HepG2 (cell line): Measurements from ENCODE around the gene DTD2. TPM values are rescaled to one million over a fixed set of nuclear protein-coding genes. Genes with fewer than 3 reads are reported as not detected.

ENCODE experiments used
- CERS6 ChIP-seq: sonication (generic); formaldehyde crosslinking; IDR thresholded peaks from 2 replicates; pipeline ENCODE4 v1.5.0; 2020; ENCODE audit warnings: missing genetic modification reagents
- FOXK1 ChIP-seq: sonication (generic); formaldehyde crosslinking; IDR thresholded peaks from 2 replicates; pipeline ENCODE4 v1.4.0; 2020; ENCODE audit warnings: low read depth, missing genetic modification reagents, borderline replicate concordance
- FOXO4 ChIP-seq: sonication (generic); formaldehyde crosslinking; conservative IDR thresholded peaks from 2 replicates; pipeline ENCODE4 v1.8.1; 2023; ENCODE audit warnings: missing genetic modification reagents
- MAFF ChIP-seq: IDR thresholded peaks from 2 replicates; pipeline ENCODE4 v1.6.1; 2011; ENCODE audit warnings: low read depth, low read length, improper control_type of control experiment
- NR3C1 ChIP-seq: sonication (generic); formaldehyde crosslinking; IDR thresholded peaks from 2 replicates; pipeline ENCODE4 v1.4.0; 2020; ENCODE audit warnings: missing genetic modification reagents
- POLR2G ChIP-seq: fragments of 200-400 bp; formaldehyde crosslinking; IDR thresholded peaks from 2 replicates; pipeline ENCODE4 v1.6.1; 2018; ENCODE audit warnings: mild to moderate bottlenecking, low read depth, low read length, moderate library complexity
- PRDM15 ChIP-seq: sonication (generic); formaldehyde crosslinking; IDR thresholded peaks from 2 replicates; pipeline ENCODE4 v1.4.0; 2020; ENCODE audit warnings: missing genetic modification reagents
- RCOR2 ChIP-seq: IDR thresholded peaks from 2 replicates; pipeline ENCODE4 v1.6.1; 2016; ENCODE audit warnings: missing biosample characterization, missing genetic modification reagents
- RFXAP ChIP-seq: sonication (generic); formaldehyde crosslinking; IDR thresholded peaks from 2 replicates; pipeline ENCODE4 v1.4.0; 2020; ENCODE audit warnings: missing genetic modification reagents, borderline replicate concordance
- SKI ChIP-seq: fragments of 450-650 bp; IDR thresholded peaks from one replicate; pipeline ENCODE4 v1.6.1; 2018; ENCODE audit warnings: mild to moderate bottlenecking; ENCODE audit not compliant: partially characterized antibody
- TGIF2 ChIP-seq: IDR thresholded peaks from 2 replicates; pipeline ENCODE4 v1.6.1; 2016; ENCODE audit warnings: control low read depth, missing compliant biosample characterization
- THRA ChIP-seq: sonication (generic); formaldehyde crosslinking; IDR thresholded peaks from 2 replicates; pipeline ENCODE4 v1.4.0; 2020; ENCODE audit warnings: missing genetic modification reagents, borderline replicate concordance
- ZNF292 ChIP-seq: sonication (generic); formaldehyde crosslinking; IDR thresholded peaks from 2 replicates; pipeline ENCODE4 v1.8.1; 2022; ENCODE audit warnings: mild to moderate bottlenecking, low read depth, missing genetic modification reagents, borderline replicate concordance
- ZNF543 ChIP-seq: sonication (generic); formaldehyde crosslinking; IDR thresholded peaks from 2 replicates; pipeline ENCODE4 v1.4.0; 2020; ENCODE audit warnings: mild to moderate bottlenecking, missing genetic modification reagents
- ZNF839 ChIP-seq: sonication (generic); formaldehyde crosslinking; IDR thresholded peaks from 2 replicates; pipeline ENCODE4 v1.4.0; 2020; ENCODE audit warnings: missing genetic modification reagents, mild to moderate bottlenecking, borderline replicate concordance
- ZNF841 ChIP-seq: sonication (generic); formaldehyde crosslinking; IDR thresholded peaks from 2 replicates; pipeline ENCODE4 v1.8.1; 2023; ENCODE audit warnings: missing genetic modification reagents, borderline replicate concordance
- polyA plus RNA-seq, 8 experiments: library from polyadenylated mRNA; depleted of rRNA in 3 of 8; stranded (reverse) in 7 of 8; unstranded in 1 of 8; fragments of >200 nt; fragmentation: Illumina TruSeq in 4 of 8; extraction: Trizol in 4 of 8; gene quantifications; 2 replicates each; pipeline versions ENCODE4 v1.2.1 to v1.2.3, GENCODE V29; 2011 to 2016; ENCODE audit warnings: low read depth in 4 of 8, missing spikeins in 1 of 8, mixed read lengths in 1 of 8; ENCODE audit not compliant: insufficient read depth in 1 of 8
- total RNA-seq, 5 experiments: library from RNA; depleted of rRNA; stranded (reverse); fragments of >200 nt; fragmentation: Illumina TruSeq; extraction: Trizol; gene quantifications; 2 replicates each; pipeline ENCODE4 v1.2.3, GENCODE V29; 2016; ENCODE audit warnings: low read depth in 1 of 5
- TF ChIP-seq, protein P1 (sequence below), 2 experiments: sonication (generic) in 1 of 2; formaldehyde crosslinking in 1 of 2; IDR thresholded peaks; 2 replicates each; pipeline versions ENCODE4 v1.4.0 to v1.6.1; 2016 to 2020; ENCODE audit warnings: borderline replicate concordance in 1 of 2, low read depth in 1 of 2, mild to moderate bottlenecking in 1 of 2, missing genetic modification reagents in 1 of 2

Gene DTD2
- total and polyA plus RNA-seq, 2 of the 13 experiments (the other 11 are each of a cell fraction or from before 2014, with no cell fraction given) = 22.3 to 49.8 TPM

- TF ChIP-seq, protein P1, sequence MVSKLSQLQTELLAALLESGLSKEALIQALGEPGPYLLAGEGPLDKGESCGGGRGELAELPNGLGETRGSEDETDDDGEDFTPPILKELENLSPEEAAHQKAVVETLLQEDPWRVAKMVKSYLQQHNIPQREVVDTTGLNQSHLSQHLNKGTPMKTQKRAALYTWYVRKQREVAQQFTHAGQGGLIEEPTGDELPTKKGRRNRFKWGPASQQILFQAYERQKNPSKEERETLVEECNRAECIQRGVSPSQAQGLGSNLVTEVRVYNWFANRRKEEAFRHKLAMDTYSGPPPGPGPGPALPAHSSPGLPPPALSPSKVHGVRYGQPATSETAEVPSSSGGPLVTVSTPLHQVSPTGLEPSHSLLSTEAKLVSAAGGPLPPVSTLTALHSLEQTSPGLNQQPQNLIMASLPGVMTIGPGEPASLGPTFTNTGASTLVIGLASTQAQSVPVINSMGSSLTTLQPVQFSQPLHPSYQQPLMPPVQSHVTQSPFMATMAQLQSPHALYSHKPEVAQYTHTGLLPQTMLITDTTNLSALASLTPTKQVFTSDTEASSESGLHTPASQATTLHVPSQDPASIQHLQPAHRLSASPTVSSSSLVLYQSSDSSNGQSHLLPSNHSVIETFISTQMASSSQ (IDR thresholded peaks at IDR 0.05; ENCODE audit: low read depth) = no peak
- TF ChIP-seq, protein P1 (CRISPR knock-in tag; IDR thresholded peaks at IDR 0.05; ENCODE audit: borderline replicate concordance) = no peak
- TF ChIP-seq PRDM15 (CRISPR knock-in tag) (no peak), SKI (no peak), CERS6 (CRISPR knock-in tag) (no peak), ZNF841 (CRISPR knock-in tag) (no peak), ZNF292 (CRISPR knock-in tag) (no peak), FOXO4 (CRISPR knock-in tag) (no peak), TGIF2 (CRISPR knock-in tag) (no peak), THRA (CRISPR knock-in tag) (0 out of 2 replicates have a peak, but pooled peaks have one; percentile 21), RCOR2 (CRISPR knock-in tag) (no peak), POLR2G (no peak), NR3C1 (CRISPR knock-in tag) (no peak), FOXK1 (no peak), ZNF839 (CRISPR knock-in tag) (no peak), MAFF (no peak), ZNF543 (CRISPR knock-in tag) (no peak), RFXAP (CRISPR knock-in tag) (no peak)
These were observed 7.2 kb downstream of the DTD2 start (continued) for GRCh38 chr14:31449971-31450610.
